ENCODE measurements around the gene ZCCHC3. TPM values are rescaled to one million over a fixed set of nuclear protein-coding genes. Genes with fewer than 3 reads are reported as not detected.

Gene ZCCHC3
- polyA plus RNA-seq, 3 donors = 4.5 to 9.2 (median 5.6) TPM

DNA sequence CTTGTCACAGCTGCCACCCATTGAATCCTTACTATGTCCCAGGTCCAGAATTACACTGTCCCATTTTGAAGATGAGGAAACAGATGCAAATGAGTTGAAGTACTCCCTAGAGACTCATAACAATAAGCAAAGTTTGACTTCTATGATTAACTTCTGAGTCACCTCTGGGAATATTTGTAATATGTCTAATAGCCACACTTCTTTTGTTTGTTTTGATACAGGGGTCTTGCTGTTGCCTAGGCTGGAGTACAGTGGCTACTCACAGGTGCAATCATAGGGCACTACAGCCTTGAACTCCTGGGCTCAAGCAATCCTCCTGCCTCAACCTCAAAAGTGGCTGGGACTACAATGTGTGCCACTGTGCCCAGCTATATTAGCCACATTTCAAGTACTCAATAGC, 16.6 kb downstream of the ZCCHC3 start:
- H3K4me2 ChIP-seq (replicated peaks; ENCODE audit: extremely low read depth, low read length, poor library complexity, severe bottlenecking) = no peak overlapping the region
- intact Hi-C loops (cut with micrococcal nuclease) = no loop called here
- Mint-ChIP-seq H3K4me3 (no peak overlapping the region), H3K4me1 (peaks cover 23% of the 10 kb centered on the region), H3K9me3 (no peaks in the 10 kb centered on the region), H3K27ac (peak overlapping the region in 1 of 7 donors; percentile 40), H3K27me3 (ENCODE audit: low read depth in 3 of 3) (peaks cover 0 to 3% (median 0%) of the 10 kb centered on the region in 3 donors), H3K36me3 (no peaks in the 10 kb centered on the region)
- no peaks in the 10 kb centered on the region for H4K20me1 ChIP-seq (ENCODE audit: insufficient read depth, low read length)
- H3K27me3 ChIP-seq (ENCODE audit: control insufficient read depth in 2 of 2, insufficient read depth in 2 of 2, low read length in 2 of 2) = no peaks in the 10 kb centered on the region
- H3K4me3 ChIP-seq (replicated peaks in 1 of 3; ENCODE audit: low read depth in 2 of 3, low read length in 3 of 3) = no peak overlapping the region
- H3K79me2 ChIP-seq (ENCODE audit: insufficient read depth, low read length) = no peaks in the 10 kb centered on the region
- H3K36me3 ChIP-seq (replicated peaks in 1 of 2; ENCODE audit: control insufficient read depth in 1 of 2, insufficient read depth in 2 of 2, low read length in 2 of 2) = no peaks in the 10 kb centered on the region
- no peaks in the 10 kb centered on the region for H3K9me3 ChIP-seq (replicated peaks in 1 of 2; ENCODE audit: control insufficient read depth in 1 of 2, insufficient read depth in 1 of 2, low read length in 2 of 2)
- no peak overlapping the region for H3K27ac ChIP-seq (ENCODE audit: low read depth in 1 of 2, low read length in 2 of 2)
- no peak overlapping the region for H2AFZ ChIP-seq (ENCODE audit: insufficient read depth, low read depth, low read length, poor library complexity, severe bottlenecking)
- DNase-seq = peak in 1 of 3 donors; percentile 31
- H3K4me1 ChIP-seq (ENCODE audit: control insufficient read depth in 1 of 2, insufficient read depth in 2 of 2, low read length in 2 of 2) = peaks cover 28% of the 10 kb centered on the region in 2 donors
- TF ChIP-seq CTCF (IDR thresholded peaks at IDR 0.05) = no peak
- no peak overlapping the region for H3K9ac ChIP-seq (ENCODE audit: insufficient read depth, low read length, poor library complexity, severe bottlenecking)

DNA sequence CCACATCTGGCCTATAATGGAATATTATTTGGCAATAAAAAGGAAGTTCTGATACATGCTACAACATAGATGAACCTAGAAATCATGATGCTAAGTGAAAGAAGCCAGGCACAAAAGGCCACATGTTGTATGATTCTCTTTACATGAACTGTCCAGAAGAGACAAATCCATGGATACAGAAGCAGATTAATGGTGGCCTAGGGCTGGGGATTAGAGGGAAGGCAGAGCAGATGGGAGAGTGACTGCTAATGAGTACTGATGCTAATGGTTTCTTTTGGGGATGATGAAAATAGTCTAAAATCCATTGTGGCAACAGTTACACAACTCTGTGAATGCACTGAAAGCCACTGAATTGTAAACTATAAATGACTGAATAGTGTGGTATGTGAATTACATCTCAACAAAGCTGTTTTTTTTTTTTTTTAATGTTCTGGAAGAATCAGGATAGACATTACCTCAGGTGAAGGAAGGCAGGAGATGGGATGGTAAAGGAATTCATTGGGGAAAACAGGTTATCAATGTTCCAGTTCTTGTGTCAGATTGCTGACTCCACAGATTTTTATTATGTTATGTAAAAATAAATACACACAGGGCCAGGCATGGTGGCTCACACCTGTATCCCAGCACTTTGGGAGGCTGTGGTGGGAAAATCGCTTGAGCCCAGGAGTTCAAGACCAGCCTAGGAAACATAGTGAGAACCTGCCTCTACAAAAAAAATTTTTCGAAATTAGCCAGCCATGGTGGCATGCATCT, 19.1 kb downstream of the ZCCHC3 start:
- Histone ChIP-seq H3K79me2 (ENCODE audit: insufficient read depth, low read length) (no peaks in the 10 kb centered on the region), H2AFZ (ENCODE audit: insufficient read depth, low read depth, low read length, poor library complexity, severe bottlenecking) (no peak overlapping the region), H3K36me3 (replicated peaks in 1 of 2; ENCODE audit: control insufficient read depth in 1 of 2, insufficient read depth in 2 of 2, low read length in 2 of 2) (no peaks in the 10 kb centered on the region), H3K27me3 (ENCODE audit: control insufficient read depth in 2 of 2, insufficient read depth in 2 of 2, low read length in 2 of 2) (no peaks in the 10 kb centered on the region), H3K4me2 (replicated peaks; ENCODE audit: extremely low read depth, low read length, poor library complexity, severe bottlenecking) (no peak overlapping the region), H3K4me1 (ENCODE audit: control insufficient read depth in 1 of 2, insufficient read depth in 2 of 2, low read length in 2 of 2) (peaks cover 8% of the 10 kb centered on the region in 2 donors), H4K20me1 (ENCODE audit: insufficient read depth, low read length) (no peaks in the 10 kb centered on the region), H3K9me3 (replicated peaks in 1 of 2; ENCODE audit: control insufficient read depth in 1 of 2, insufficient read depth in 1 of 2, low read length in 2 of 2) (no peaks in the 10 kb centered on the region), H3K4me3 (replicated peaks in 1 of 3; ENCODE audit: low read depth in 2 of 3, low read length in 3 of 3) (no peak overlapping the region), H3K9ac (ENCODE audit: insufficient read depth, low read length, poor library complexity, severe bottlenecking) (no peak overlapping the region), H3K27ac (ENCODE audit: low read depth in 1 of 2, low read length in 2 of 2) (no peak overlapping the region)
- no peak overlapping the region for H3K27ac Mint-ChIP-seq
- DNase-seq = no peak
- no peak for TF ChIP-seq CTCF (IDR thresholded peaks at IDR 0.05)
- H3K4me1 Mint-ChIP-seq = peaks cover 6% of the 10 kb centered on the region
- intact Hi-C loops (cut with micrococcal nuclease) = no loop called here
- H3K36me3 Mint-ChIP-seq = no peaks in the 10 kb centered on the region
- H3K27me3 Mint-ChIP-seq (ENCODE audit: low read depth in 3 of 3) = peaks cover 0 to 3% (median 0%) of the 10 kb centered on the region in 3 donors
- no peak overlapping the region for H3K4me3 Mint-ChIP-seq
- no peaks in the 10 kb centered on the region for H3K9me3 Mint-ChIP-seq
- 96% methylated on average over 2 of the region's 2 CpGs for WGBS (ENCODE audit: insufficient coverage)
